Measurements from ENCODE around the gene BET1L.

Gene BET1L

DNA sequence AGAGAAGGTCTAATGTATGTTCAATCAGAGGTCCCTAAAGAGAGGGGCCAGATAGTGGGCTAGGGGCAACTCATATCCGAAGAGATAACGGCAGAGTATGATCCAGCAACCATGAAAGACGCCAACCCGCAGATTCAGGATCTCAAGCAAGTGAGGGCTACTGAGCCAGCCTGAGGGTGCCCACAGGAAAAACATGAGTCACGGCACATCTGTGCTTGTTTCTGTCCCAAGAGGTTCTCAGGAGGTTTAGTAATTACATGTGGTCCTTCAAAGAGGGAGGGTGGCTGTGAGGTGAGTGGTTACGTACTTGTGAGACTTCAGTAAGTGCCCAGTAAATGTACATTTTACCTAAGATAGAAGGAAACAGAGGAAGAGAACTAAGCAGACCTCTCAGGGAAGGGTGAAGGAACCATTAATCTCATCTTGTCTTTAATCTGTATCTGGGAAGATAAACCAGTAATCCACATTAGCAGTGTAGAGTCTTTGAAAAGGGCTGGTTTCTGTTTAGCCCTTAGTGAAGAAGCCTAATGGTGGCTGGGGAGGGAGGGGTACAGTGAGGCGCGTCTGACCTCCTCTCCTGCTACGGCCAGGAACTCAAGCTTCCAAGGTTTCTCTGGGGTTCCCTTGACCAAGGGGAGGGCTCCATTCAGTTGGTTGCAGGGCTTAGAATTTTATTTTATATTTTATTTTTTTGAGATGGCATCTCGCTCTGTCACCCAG, 18.7 kb upstream of the BET1L start:
- DNase-seq (ENCODE audit: low read depth in 1 of 2, low spot score in 1 of 2): peak in 1 of 2 experiments; percentile 20
- Histone ChIP-seq H3K27ac (replicated peaks) (no peak overlapping the region), H3K27me3 (ENCODE audit: insufficient read depth, poor library complexity, severe bottlenecking) (no peaks in the 10 kb centered on the region), H3K4me3 (replicated peaks; ENCODE audit: insufficient read depth, low read length) (no peak overlapping the region)
- TF ChIP-seq, protein P1, sequence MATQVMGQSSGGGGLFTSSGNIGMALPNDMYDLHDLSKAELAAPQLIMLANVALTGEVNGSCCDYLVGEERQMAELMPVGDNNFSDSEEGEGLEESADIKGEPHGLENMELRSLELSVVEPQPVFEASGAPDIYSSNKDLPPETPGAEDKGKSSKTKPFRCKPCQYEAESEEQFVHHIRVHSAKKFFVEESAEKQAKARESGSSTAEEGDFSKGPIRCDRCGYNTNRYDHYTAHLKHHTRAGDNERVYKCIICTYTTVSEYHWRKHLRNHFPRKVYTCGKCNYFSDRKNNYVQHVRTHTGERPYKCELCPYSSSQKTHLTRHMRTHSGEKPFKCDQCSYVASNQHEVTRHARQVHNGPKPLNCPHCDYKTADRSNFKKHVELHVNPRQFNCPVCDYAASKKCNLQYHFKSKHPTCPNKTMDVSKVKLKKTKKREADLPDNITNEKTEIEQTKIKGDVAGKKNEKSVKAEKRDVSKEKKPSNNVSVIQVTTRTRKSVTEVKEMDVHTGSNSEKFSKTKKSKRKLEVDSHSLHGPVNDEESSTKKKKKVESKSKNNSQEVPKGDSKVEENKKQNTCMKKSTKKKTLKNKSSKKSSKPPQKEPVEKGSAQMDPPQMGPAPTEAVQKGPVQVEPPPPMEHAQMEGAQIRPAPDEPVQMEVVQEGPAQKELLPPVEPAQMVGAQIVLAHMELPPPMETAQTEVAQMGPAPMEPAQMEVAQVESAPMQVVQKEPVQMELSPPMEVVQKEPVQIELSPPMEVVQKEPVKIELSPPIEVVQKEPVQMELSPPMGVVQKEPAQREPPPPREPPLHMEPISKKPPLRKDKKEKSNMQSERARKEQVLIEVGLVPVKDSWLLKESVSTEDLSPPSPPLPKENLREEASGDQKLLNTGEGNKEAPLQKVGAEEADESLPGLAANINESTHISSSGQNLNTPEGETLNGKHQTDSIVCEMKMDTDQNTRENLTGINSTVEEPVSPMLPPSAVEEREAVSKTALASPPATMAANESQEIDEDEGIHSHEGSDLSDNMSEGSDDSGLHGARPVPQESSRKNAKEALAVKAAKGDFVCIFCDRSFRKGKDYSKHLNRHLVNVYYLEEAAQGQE (IDR thresholded peaks at IDR 0.05; ENCODE audit: insufficient replicate concordance, low read depth): no peak
- TF ChIP-seq POLR2AphosphoS5 (IDR thresholded peaks at IDR 0.05; ENCODE audit: low read depth) (no peak), SPI1 (IDR thresholded peaks at IDR 0.05; ENCODE audit: borderline replicate concordance, low read depth) (no peak), CTCF (IDR thresholded peaks at IDR 0.05; ENCODE audit: insufficient read depth, low read length) (no peak), GABPA (IDR thresholded peaks at IDR 0.05; ENCODE audit: low read depth) (no peak)

DNA sequence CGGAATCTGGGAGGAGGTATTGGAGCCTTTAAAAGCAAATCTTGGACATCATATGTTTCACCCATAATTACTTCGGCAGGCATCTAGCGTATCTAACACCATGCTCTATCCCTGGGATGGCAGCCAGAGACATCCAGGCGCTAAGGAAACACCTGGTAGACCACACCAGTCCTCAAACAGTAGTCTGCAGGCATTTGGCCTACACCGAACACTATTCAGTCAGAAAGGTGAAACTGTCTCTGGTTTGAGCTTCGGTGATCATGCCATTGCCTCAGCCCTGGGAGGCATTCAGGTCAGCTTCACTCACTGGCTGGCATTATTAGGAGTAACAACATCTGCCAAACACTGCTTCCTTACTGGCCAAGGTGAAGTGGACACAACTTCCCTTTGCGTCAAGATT, 17.2 kb upstream of the BET1L start:
- H3K27ac ChIP-seq (replicated peaks): no peak overlapping the region
- H3K4me3 ChIP-seq (replicated peaks; ENCODE audit: insufficient read depth, low read length): no peak overlapping the region
- TF ChIP-seq GABPA (IDR thresholded peaks at IDR 0.05; ENCODE audit: low read depth): no peak
- TF ChIP-seq, protein P1 (IDR thresholded peaks at IDR 0.05; ENCODE audit: insufficient replicate concordance, low read depth): no peak
- no peak for TF ChIP-seq POLR2AphosphoS5 (IDR thresholded peaks at IDR 0.05; ENCODE audit: low read depth)
- no peak for TF ChIP-seq SPI1 (IDR thresholded peaks at IDR 0.05; ENCODE audit: borderline replicate concordance, low read depth)
- TF ChIP-seq CTCF (IDR thresholded peaks at IDR 0.05; ENCODE audit: insufficient read depth, low read length): no peak
- no peak for DNase-seq (ENCODE audit: low read depth in 1 of 2, low spot score in 1 of 2)
- no peaks in the 10 kb centered on the region for H3K27me3 ChIP-seq (ENCODE audit: insufficient read depth, poor library complexity, severe bottlenecking)

GRCh38 chr11:223884-224283, 16.7 kb upstream of the BET1L start:
- TF ChIP-seq SPI1 (IDR thresholded peaks at IDR 0.05; ENCODE audit: borderline replicate concordance, low read depth) (no peak), POLR2AphosphoS5 (IDR thresholded peaks at IDR 0.05; ENCODE audit: low read depth) (no peak), CTCF (IDR thresholded peaks at IDR 0.05; ENCODE audit: insufficient read depth, low read length) (no peak), GABPA (IDR thresholded peaks at IDR 0.05; ENCODE audit: low read depth) (no peak)
- TF ChIP-seq, protein P1 (IDR thresholded peaks at IDR 0.05; ENCODE audit: insufficient replicate concordance, low read depth): no peak
- no peak overlapping the region for H3K27ac ChIP-seq (replicated peaks)

More at GRCh38 chr11:223884-224283, 16.7 kb upstream of the BET1L start:
- no peak for DNase-seq (ENCODE audit: low read depth in 1 of 2, low spot score in 1 of 2)
- H3K27me3 ChIP-seq (ENCODE audit: insufficient read depth, poor library complexity, severe bottlenecking): no peaks in the 10 kb centered on the region
- no peak overlapping the region for H3K4me3 ChIP-seq (replicated peaks; ENCODE audit: insufficient read depth, low read length)
